GM19452 (cell line): Measurements from ENCODE around the gene THADA.
"Not testable (repeated sequence)": the region's sequence is repeated elsewhere in the genome, so short reads cannot be mapped to it uniquely, and the experiment has no call there.

ENCODE experiments used
- ATAC-seq: cut with Tn5 transposase; IDR thresholded peaks from one replicate; pipeline ENCODE4 v1.9.1; 2021; ENCODE audit not compliant: unreplicated experiment

Gene THADA

GRCh38 chr2:43292297-43292696, 303.5 kb downstream of the THADA start:
- ATAC-seq: no peak

GRCh38 chr2:43289331-43289730, 306.5 kb downstream of the THADA start:
- ATAC-seq: no peak

GRCh38 chr2:43288417-43289305, 307.2 kb downstream of the THADA start:
- ATAC-seq: no peak

DNA sequence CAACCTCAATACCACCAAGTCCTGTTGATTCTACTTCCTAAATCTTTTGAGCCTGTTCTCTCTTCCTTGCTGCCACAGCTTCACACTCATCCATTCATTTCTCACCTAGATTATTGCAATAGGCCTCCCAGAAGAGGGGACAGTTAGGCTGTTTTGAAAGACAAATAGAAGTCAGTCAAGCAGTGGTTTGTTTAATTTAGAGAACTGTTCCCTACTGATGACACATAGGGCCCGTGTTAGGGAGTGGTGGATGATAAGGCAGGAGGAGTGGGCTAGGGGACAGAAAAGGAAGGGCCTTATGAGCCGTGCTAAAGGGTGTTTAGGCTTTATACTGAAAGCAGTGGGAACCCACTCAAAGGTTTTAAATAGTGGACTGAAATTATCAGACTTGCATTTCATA, 309.9 kb downstream of the THADA start:
- no peak for ATAC-seq

GRCh38 chr2:43284967-43285366, 310.9 kb downstream of the THADA start:
- ATAC-seq: no peak

- ATAC-seq: not testable (repeated sequence)
Measured at GRCh38 chr2:43284347-43284746, 311.5 kb downstream of the THADA start.

GRCh38 chr2:43280994-43281393, 314.8 kb downstream of the THADA start:
- no peak for ATAC-seq

- ATAC-seq: no peak
Measured at GRCh38 chr2:43279317-43279840, 316.5 kb downstream of the THADA start.

DNA sequence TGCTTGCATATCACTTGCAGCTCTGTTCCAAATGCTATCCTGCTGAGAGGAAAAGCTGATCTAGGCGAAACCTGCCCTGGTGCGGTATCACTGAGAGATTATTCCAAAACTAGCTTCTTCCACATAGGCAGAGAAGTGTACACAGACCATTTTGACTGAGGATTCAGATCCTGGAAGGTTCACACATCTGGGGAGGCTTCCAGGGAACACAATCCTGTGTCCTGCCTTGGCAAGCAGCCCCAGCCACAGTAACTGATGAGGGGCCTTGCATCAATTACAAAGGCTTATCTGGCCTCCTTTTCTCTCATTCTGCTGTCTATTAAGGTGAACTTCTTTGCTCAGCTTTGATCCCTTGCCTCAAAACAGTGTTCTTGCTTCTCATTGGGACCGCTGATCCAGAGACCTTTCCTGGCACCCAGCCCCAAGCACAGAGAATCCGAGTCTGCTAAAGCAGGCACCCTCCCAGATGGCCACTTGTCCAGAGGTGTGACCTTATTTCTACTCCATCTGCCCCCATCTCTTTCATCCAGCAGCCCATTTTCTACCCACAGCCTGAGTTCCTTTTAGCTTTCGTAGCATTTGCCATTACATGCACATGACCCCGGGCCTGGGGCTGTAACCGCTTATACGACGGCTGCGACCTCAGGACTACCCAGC, 317.1 kb downstream of the THADA start:
- no peak for ATAC-seq

GRCh38 chr2:43276962-43277391, 318.9 kb downstream of the THADA start:
- no peak for ATAC-seq

- ATAC-seq: no peak
Measured at GRCh38 chr2:43276266-43276941, 319.4 kb downstream of the THADA start.

GRCh38 chr2:43274721-43275120, 321.1 kb downstream of the THADA start:
- ATAC-seq: no peak

DNA sequence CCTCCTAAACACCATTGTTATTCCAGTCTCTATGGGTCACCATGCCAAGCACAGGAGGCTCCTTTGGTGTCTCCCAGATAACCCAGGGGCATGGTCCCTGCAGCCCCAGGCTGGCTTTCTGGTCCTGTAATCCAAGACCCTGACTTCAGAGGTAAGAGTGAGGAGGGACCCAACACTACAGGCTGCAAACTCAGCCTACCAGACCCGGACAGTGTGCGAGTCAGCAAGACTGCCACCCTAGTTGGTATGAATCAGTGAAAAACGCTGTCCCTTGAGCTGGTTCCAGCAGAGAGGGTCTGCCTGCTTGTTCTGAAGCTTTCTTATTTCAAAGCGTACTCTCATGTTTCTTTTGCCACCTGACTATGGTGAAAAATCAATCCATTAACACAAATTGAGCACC, 321.8 kb downstream of the THADA start:
- ATAC-seq: no peak

GRCh38 chr2:43273529-43273928, 322.3 kb downstream of the THADA start:
- ATAC-seq: no peak

- ATAC-seq: no peak
Measured at GRCh38 chr2:43270930-43271615, 324.8 kb downstream of the THADA start.

DNA sequence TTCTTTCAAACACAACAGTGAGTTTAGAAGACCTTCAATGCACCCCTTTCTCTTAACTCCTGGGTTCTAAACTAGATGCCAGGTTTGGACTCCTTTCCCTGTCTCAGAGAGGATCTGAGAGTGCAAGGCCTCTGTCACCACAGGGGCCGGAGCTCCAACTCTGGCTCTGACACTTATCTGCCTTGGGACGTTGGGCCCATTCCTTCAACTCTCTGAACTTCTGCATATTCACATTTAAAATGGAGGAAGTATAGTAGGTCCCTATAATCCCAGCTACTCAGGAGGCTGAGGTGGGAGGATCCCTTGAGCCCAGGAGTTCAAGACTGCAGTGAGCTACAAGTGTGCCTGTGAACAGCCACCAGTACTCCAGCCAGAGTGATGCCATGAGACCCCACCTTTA, 325.4 kb downstream of the THADA start:
- ATAC-seq: no peak

DNA sequence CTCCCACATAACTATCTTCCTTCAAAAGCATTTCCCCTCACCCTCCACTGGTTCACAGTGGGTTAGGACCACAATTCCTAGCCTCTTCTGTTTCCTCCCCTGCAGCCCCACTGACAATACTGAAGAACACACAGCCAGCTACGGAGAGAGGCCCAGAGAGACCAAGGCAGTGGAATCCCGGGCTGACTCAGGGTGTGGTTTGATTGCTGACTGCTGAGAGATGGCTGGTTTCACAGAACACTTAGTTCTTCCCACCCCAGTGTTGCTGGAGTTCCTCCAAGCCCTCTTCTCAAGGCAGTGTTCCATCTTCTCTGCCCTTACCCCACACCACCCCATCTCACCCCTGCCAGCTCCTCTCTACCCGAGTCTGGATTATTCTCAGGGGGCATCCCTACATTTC, 326.1 kb downstream of the THADA start:
- ATAC-seq: no peak

- ATAC-seq: no peak
Measured at GRCh38 chr2:43269074-43269572, 326.7 kb downstream of the THADA start.

- ATAC-seq: no peak
Measured at GRCh38 chr2:43268066-43268953, 327.5 kb downstream of the THADA start.

DNA sequence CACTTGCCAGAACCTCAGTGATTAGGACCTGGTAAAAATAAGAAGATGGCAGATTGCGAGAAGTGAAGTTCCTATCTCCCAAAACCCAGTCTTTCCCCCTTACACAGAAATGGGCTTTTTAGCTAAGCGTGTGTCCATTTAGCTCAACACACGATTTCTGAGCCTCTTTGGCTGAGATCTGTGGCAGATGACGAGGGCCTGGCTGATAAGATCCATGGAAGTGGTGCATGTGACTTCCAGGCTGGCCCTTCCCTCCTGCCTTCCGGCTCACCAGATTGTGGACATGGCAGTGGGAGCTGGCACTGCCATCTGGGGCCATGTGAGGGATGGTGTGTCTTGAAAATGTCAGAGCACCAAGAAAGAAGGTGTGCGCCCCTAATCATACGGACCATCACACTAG, 328.5 kb downstream of the THADA start:
- ATAC-seq: no peak
